ENCODE results near the gene KCND3.

DNA sequence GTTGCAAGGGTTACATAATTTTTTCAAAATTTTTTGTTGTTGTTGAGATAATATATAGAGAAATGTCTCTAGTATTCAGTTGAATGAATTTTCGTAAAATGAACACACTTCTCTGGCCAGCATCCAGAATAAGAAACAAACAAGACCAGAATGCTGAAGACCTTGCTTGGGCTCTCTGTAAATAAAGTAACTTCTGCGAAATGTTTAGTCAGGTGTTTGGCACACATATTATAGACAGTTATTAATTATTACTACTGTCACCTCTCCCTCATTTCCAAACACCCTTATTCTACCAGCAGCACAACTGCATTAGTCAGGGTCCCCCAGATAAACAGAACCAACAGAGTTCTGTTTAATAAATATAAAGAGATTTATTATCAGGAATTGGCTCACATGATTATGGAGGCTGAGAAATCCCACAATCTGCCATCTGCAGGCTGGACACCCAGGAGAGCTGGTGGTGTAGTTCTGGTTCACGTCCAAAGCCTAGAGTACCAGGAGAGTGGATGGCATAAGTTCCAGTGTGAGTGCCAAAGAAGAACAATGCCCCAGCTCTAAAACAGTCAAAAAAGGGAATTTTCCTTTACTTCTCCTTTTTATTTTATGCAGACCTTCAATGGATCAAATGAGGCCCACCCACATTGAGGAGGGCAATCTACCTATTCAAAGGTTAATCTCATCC, 44.1 kb upstream of the KCND3 start:
- TF ChIP-seq, protein P1, sequence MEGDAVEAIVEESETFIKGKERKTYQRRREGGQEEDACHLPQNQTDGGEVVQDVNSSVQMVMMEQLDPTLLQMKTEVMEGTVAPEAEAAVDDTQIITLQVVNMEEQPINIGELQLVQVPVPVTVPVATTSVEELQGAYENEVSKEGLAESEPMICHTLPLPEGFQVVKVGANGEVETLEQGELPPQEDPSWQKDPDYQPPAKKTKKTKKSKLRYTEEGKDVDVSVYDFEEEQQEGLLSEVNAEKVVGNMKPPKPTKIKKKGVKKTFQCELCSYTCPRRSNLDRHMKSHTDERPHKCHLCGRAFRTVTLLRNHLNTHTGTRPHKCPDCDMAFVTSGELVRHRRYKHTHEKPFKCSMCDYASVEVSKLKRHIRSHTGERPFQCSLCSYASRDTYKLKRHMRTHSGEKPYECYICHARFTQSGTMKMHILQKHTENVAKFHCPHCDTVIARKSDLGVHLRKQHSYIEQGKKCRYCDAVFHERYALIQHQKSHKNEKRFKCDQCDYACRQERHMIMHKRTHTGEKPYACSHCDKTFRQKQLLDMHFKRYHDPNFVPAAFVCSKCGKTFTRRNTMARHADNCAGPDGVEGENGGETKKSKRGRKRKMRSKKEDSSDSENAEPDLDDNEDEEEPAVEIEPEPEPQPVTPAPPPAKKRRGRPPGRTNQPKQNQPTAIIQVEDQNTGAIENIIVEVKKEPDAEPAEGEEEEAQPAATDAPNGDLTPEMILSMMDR (IDR thresholded peaks at IDR 0.05; ENCODE audit: low read depth, low read length, poor library complexity, severe bottlenecking), result no peak
- TF ChIP-seq EZH2phosphoT487 (IDR thresholded peaks at IDR 0.05; ENCODE audit: borderline replicate concordance, low read length), result no peak
